ENCODE measurements around the gene LMOD1.

The LMOD1 gene

GRCh38 chr1:201899683-201900429, 46.5 kb downstream of the LMOD1 start:
- Histone ChIP-seq H3K9ac (ENCODE audit: low read length) (no peak overlapping the region), H3K36me3 (replicated peaks; ENCODE audit: low read depth, low read length) (no peaks in the 10 kb centered on the region), H2AFZ (ENCODE audit: low read depth, low read length) (no peak overlapping the region), H4K20me1 (ENCODE audit: insufficient read depth, low read length) (no peaks in the 10 kb centered on the region), H3K9me3 (ENCODE audit: insufficient read depth, low read length) (no peaks in the 10 kb centered on the region), H3K4me2 (ENCODE audit: low read length) (no peak overlapping the region), H3K79me2 (ENCODE audit: low read length) (no peaks in the 10 kb centered on the region), H3K27me3 (ENCODE audit: low read depth, low read length) (no peaks in the 10 kb centered on the region), H3K4me1 (ENCODE audit: low read length) (peaks cover 5% of the 10 kb centered on the region; the same call in 1 of the 2 replicates), H3K4me3 (ENCODE audit: low read length) (no peak overlapping the region), H3K27ac (ENCODE audit: low read length) (no peak overlapping the region)
- TF ChIP-seq, protein P1, sequence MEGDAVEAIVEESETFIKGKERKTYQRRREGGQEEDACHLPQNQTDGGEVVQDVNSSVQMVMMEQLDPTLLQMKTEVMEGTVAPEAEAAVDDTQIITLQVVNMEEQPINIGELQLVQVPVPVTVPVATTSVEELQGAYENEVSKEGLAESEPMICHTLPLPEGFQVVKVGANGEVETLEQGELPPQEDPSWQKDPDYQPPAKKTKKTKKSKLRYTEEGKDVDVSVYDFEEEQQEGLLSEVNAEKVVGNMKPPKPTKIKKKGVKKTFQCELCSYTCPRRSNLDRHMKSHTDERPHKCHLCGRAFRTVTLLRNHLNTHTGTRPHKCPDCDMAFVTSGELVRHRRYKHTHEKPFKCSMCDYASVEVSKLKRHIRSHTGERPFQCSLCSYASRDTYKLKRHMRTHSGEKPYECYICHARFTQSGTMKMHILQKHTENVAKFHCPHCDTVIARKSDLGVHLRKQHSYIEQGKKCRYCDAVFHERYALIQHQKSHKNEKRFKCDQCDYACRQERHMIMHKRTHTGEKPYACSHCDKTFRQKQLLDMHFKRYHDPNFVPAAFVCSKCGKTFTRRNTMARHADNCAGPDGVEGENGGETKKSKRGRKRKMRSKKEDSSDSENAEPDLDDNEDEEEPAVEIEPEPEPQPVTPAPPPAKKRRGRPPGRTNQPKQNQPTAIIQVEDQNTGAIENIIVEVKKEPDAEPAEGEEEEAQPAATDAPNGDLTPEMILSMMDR (IDR thresholded peaks at IDR 0.05; ENCODE audit: low read depth, low read length), result no peak
- no peak for TF ChIP-seq EZH2phosphoT487 (IDR thresholded peaks at IDR 0.05; ENCODE audit: low read depth)

DNA sequence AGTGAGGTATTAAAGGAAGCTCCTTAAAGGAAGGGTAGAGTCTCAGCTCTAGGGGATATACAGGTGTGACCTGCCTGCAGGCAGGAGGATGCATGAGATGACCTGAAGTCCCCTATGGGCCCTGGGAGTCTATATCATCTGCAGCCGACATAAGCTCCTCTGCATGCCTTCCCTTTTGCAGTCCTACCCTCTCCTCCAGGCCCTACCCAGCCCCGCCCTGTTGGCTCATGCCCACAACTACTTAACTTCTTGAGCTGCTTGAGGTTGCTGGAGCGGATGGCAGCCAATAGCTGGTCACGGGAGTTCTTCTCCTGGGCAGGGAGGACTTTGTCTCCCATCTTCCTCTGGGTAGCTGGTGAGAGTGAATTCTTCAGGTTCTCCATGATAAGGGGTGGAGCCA, 47.4 kb downstream of the LMOD1 start:
- Histone ChIP-seq H3K27me3 (ENCODE audit: low read depth, low read length) (no peaks in the 10 kb centered on the region), H3K9ac (ENCODE audit: low read length) (no peak overlapping the region), H4K20me1 (ENCODE audit: insufficient read depth, low read length) (no peaks in the 10 kb centered on the region), H3K4me1 (ENCODE audit: low read length) (peaks cover 5% of the 10 kb centered on the region; the same call in 1 of the 2 replicates), H3K27ac (ENCODE audit: low read length) (no peak overlapping the region), H3K79me2 (ENCODE audit: low read length) (no peaks in the 10 kb centered on the region), H3K4me3 (ENCODE audit: low read length) (no peak overlapping the region), H3K9me3 (ENCODE audit: insufficient read depth, low read length) (no peaks in the 10 kb centered on the region), H3K4me2 (ENCODE audit: low read length) (no peak overlapping the region), H2AFZ (ENCODE audit: low read depth, low read length) (no peak overlapping the region), H3K36me3 (replicated peaks; ENCODE audit: low read depth, low read length) (no peaks in the 10 kb centered on the region)
- TF ChIP-seq EZH2phosphoT487 (IDR thresholded peaks at IDR 0.05; ENCODE audit: low read depth), result no peak
- TF ChIP-seq, protein P1 (IDR thresholded peaks at IDR 0.05; ENCODE audit: low read depth, low read length), result no peak

- H3K9me3 ChIP-seq (ENCODE audit: insufficient read depth, low read length), result no peaks in the 10 kb centered on the region
Observed at GRCh38 chr1:201898240-201898894, 48.0 kb downstream of the LMOD1 start.

GRCh38 chr1:201896951-201897391, 49.4 kb downstream of the LMOD1 start:
- Histone ChIP-seq H3K79me2 (ENCODE audit: low read length) (no peaks in the 10 kb centered on the region), H3K4me2 (ENCODE audit: low read length) (no peak overlapping the region), H4K20me1 (ENCODE audit: insufficient read depth, low read length) (no peaks in the 10 kb centered on the region), H2AFZ (ENCODE audit: low read depth, low read length) (no peak overlapping the region), H3K9me3 (ENCODE audit: insufficient read depth, low read length) (no peaks in the 10 kb centered on the region), H3K36me3 (replicated peaks; ENCODE audit: low read depth, low read length) (no peaks in the 10 kb centered on the region), H3K4me3 (ENCODE audit: low read length) (no peak overlapping the region), H3K27me3 (ENCODE audit: low read depth, low read length) (no peaks in the 10 kb centered on the region), H3K27ac (ENCODE audit: low read length) (no peak overlapping the region), H3K4me1 (ENCODE audit: low read length) (peaks cover 5% of the 10 kb centered on the region; the same call in 1 of the 2 replicates), H3K9ac (ENCODE audit: low read length) (no peak overlapping the region)
- TF ChIP-seq, protein P1 (IDR thresholded peaks at IDR 0.05; ENCODE audit: low read depth, low read length), result peak; percentile 49
- no peak for TF ChIP-seq EZH2phosphoT487 (IDR thresholded peaks at IDR 0.05; ENCODE audit: low read depth)

More at GRCh38 chr1:201898240-201898894, 48.0 kb downstream of the LMOD1 start:
- Histone ChIP-seq H3K79me2 (ENCODE audit: low read length) (no peaks in the 10 kb centered on the region), H2AFZ (ENCODE audit: low read depth, low read length) (no peak overlapping the region), H3K27ac (ENCODE audit: low read length) (no peak overlapping the region), H3K4me3 (ENCODE audit: low read length) (no peak overlapping the region), H3K9ac (ENCODE audit: low read length) (no peak overlapping the region), H4K20me1 (ENCODE audit: insufficient read depth, low read length) (no peaks in the 10 kb centered on the region), H3K27me3 (ENCODE audit: low read depth, low read length) (no peaks in the 10 kb centered on the region), H3K36me3 (replicated peaks; ENCODE audit: low read depth, low read length) (no peaks in the 10 kb centered on the region), H3K4me1 (ENCODE audit: low read length) (peaks cover 5% of the 10 kb centered on the region; the same call in 1 of the 2 replicates), H3K4me2 (ENCODE audit: low read length) (no peak overlapping the region)
- TF ChIP-seq EZH2phosphoT487 (IDR thresholded peaks at IDR 0.05; ENCODE audit: low read depth), result no peak
- TF ChIP-seq, protein P1 (IDR thresholded peaks at IDR 0.05; ENCODE audit: low read depth, low read length), result no peak
